Uterus (tissue), 2 donors: ENCODE data around the gene BRICD5.

ENCODE experiments used
- CTCF ChIP-seq, 4 experiments: fragments of 200-600 bp in 2 of 4; fragments of 450-650 bp in 2 of 4; sonication (generic) in 2 of 4; IDR thresholded peaks; one replicate each; pipeline ENCODE4 v1.5.1; 2016 to 2019; ENCODE audit warnings: antibody characterized with exemption in 4 of 4, mild to moderate bottlenecking in 2 of 4, moderate library complexity in 1 of 4
- POLR2A ChIP-seq, 2 donors: fragments of 450-650 bp; IDR thresholded peaks; one replicate each; pipeline ENCODE4 v1.6.1; 2016; ENCODE audit warnings: antibody characterized with exemption in 2 of 2, mild to moderate bottlenecking in 1 of 2, moderate library complexity in 1 of 2

- TF ChIP-seq CTCF (IDR thresholded peaks at IDR 0.05) = no peak
- no peak for TF ChIP-seq POLR2A (IDR thresholded peaks at IDR 0.05)
Measured at GRCh38 chr16:2236337-2237101, 25.9 kb upstream of the BRICD5 start, which contains the start of gene DNASE1L2.
